ENCODE data around the gene PIK3R2. TPM values are rescaled to one million over a fixed set of nuclear protein-coding genes. Genes with fewer than 3 reads are reported as not detected.

PIK3R2 gene
- polyA plus RNA-seq, 1 donor from 2014 or later: 14.8 TPM

DNA sequence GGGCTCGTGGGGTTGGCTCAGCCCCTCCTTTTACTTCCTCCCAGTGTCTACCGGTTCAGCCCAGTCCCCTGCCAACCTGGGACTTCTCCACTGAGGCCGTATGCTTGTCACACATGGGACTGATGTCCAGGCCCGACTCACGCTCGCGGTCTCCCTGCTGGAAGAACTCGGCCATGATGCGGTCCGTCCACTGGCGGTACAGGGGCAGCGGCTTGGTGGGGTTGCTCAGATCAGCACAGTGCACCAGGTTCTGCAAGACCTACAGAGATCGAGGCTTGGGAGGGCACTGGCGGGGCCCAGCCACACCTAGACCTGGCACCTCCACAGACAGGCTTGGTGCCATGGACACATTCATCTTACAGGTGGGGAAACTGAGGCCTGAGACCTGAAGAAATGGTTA, 58.7 kb downstream of the PIK3R2 start:
- H3K79me2 ChIP-seq (replicated peaks; ENCODE audit: insufficient read depth, low read length): no peaks in the 10 kb centered on the region
- H3K9ac ChIP-seq (ENCODE audit: low read length): no peak overlapping the region
- no peak overlapping the region for H2AFZ ChIP-seq (ENCODE audit: low read depth, low read length)
- no peak overlapping the region for H3K4me3 ChIP-seq (ENCODE audit: low read length)
- TF ChIP-seq POLR2AphosphoS5 (IDR thresholded peaks at IDR 0.05) (no peak), EZH2 (IDR thresholded peaks at IDR 0.05; ENCODE audit: borderline replicate concordance, insufficient read depth, low read length, poor library complexity, severe bottlenecking) (no peak), CTCF (IDR thresholded peaks at IDR 0.05; ENCODE audit: poor library complexity, severe bottlenecking) (no peak), RAD21 (conservative IDR thresholded peaks at IDR 0.05) (no peak)
- no peaks in the 10 kb centered on the region for H3K9me3 ChIP-seq (ENCODE audit: low read length)
- no peaks in the 10 kb centered on the region for H3F3A ChIP-seq (ENCODE audit: insufficient read depth, low read length, poor library complexity, severe bottlenecking)
- H3K27ac ChIP-seq (ENCODE audit: low read length): no peak overlapping the region
- H3K9me2 ChIP-seq (ENCODE audit: insufficient read depth, low read length): no peaks in the 10 kb centered on the region
- no peaks in the 10 kb centered on the region for H3K36me3 ChIP-seq (ENCODE audit: insufficient read depth, low read length)
- H3K27me3 ChIP-seq (ENCODE audit: insufficient read depth, low read depth, low read length): no peaks in the 10 kb centered on the region
- H3K4me2 ChIP-seq (ENCODE audit: low read length): no peak overlapping the region
- no peaks in the 10 kb centered on the region for H4K20me1 ChIP-seq (ENCODE audit: insufficient read depth)

DNA sequence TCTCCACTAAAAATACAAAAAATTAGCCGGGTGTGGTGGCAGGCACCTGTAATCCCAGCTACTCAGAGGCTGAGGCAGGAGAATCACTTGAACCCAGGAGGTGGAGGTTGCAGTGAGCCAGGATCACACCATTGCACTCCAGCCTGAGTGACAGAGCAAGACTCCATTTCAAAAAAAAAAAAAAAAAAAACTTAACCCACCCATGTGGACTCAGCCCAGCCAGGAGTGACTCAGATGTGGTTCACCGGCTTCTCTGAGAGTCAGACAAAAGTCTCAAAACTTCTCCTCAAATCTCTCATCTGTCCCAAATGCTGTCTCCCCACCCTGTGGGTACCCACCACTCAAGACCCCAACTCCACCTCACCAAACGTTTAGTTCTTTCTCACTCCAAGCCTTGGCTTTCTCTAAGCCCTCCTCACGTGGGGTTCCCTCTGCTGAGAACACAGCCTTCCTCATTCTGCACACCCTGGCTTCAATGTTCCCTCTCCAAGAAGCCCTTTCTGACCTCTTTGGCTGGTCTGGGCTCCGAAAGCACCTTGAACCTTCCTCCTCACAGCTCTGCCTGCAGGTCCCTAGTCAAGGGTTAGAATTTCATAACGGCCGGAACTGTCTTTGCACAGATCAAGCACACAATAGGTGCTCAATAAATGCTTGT, 61.9 kb downstream of the PIK3R2 start:
- Histone ChIP-seq H2AFZ (ENCODE audit: low read depth, low read length) (no peak overlapping the region), H3K4me2 (ENCODE audit: low read length) (no peak overlapping the region)
- TF ChIP-seq RAD21 (conservative IDR thresholded peaks at IDR 0.05) (no peak), POLR2AphosphoS5 (IDR thresholded peaks at IDR 0.05) (no peak), EP300 (conservative IDR thresholded peaks at IDR 0.05; ENCODE audit: poor library complexity, severe bottlenecking) (no peak), REST (IDR thresholded peaks at IDR 0.05; ENCODE audit: borderline replicate concordance) (no peak), EZH2 (IDR thresholded peaks at IDR 0.05; ENCODE audit: borderline replicate concordance, insufficient read depth, low read length, poor library complexity, severe bottlenecking) (no peak), TAF1 (IDR thresholded peaks at IDR 0.05; ENCODE audit: low read depth) (no peak)

DNA sequence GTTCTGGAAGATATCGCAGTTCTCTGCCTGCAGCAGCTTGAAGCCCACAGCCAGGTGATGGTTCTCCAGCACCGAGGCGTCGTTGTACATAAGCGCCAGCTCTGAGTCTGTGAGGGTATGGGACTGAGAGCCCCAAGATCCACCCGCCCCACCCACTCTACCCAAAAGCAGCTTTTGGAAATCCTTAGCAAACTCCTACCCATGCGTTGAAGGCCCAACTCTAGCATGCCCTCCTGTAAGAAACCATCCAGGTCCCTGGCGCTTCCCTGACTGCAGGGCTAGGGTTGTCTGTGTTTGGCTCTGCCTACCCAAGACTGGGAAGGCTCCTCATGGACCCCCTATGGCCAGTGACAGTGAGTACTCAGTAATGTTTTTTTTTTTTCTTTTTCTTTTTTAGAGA, 63.8 kb downstream of the PIK3R2 start:
- Histone ChIP-seq H4K20me1 (ENCODE audit: insufficient read depth) (no peaks in the 10 kb centered on the region), H3K9me3 (ENCODE audit: low read length) (no peaks in the 10 kb centered on the region), H3K9ac (ENCODE audit: low read length) (no peak overlapping the region), H3K27me3 (ENCODE audit: insufficient read depth, low read depth, low read length) (peaks cover 5% of the 10 kb centered on the region), H3F3A (ENCODE audit: insufficient read depth, low read length, poor library complexity, severe bottlenecking) (no peaks in the 10 kb centered on the region), H3K36me3 (ENCODE audit: insufficient read depth, low read length) (no peaks in the 10 kb centered on the region), H2AFZ (ENCODE audit: low read depth, low read length) (no peak overlapping the region), H3K9me2 (ENCODE audit: insufficient read depth, low read length) (no peaks in the 10 kb centered on the region), H3K4me2 (ENCODE audit: low read length) (no peak overlapping the region), H3K79me2 (replicated peaks; ENCODE audit: insufficient read depth, low read length) (no peaks in the 10 kb centered on the region), H3K4me3 (ENCODE audit: low read length) (no peak overlapping the region), H3K27ac (ENCODE audit: low read length) (no peak overlapping the region)
- TF ChIP-seq POLR2AphosphoS5 (IDR thresholded peaks at IDR 0.05) (no peak), EZH2 (IDR thresholded peaks at IDR 0.05; ENCODE audit: borderline replicate concordance, insufficient read depth, low read length, poor library complexity, severe bottlenecking) (no peak), SMC3 (conservative IDR thresholded peaks at IDR 0.05; ENCODE audit: poor library complexity) (no peak), TAF1 (IDR thresholded peaks at IDR 0.05; ENCODE audit: low read depth) (no peak), EP300 (conservative IDR thresholded peaks at IDR 0.05; ENCODE audit: poor library complexity, severe bottlenecking) (no peak), MXI1 (conservative IDR thresholded peaks at IDR 0.05; ENCODE audit: poor library complexity, severe bottlenecking) (no peak), RAD21 (conservative IDR thresholded peaks at IDR 0.05) (no peak), REST (IDR thresholded peaks at IDR 0.05; ENCODE audit: borderline replicate concordance) (no peak), CTCF (IDR thresholded peaks at IDR 0.05; ENCODE audit: poor library complexity, severe bottlenecking) (no peak)

More for the DNA sequence above, 61.9 kb downstream of the PIK3R2 start:
- Histone ChIP-seq H3K27ac (ENCODE audit: low read length) (no peak overlapping the region), H3K9me2 (ENCODE audit: insufficient read depth, low read length) (no peaks in the 10 kb centered on the region), H3K79me2 (replicated peaks; ENCODE audit: insufficient read depth, low read length) (no peaks in the 10 kb centered on the region), H3K27me3 (ENCODE audit: insufficient read depth, low read depth, low read length) (no peaks in the 10 kb centered on the region), H4K20me1 (ENCODE audit: insufficient read depth) (no peaks in the 10 kb centered on the region), H3K4me3 (ENCODE audit: low read length) (no peak overlapping the region), H3K9ac (ENCODE audit: low read length) (no peak overlapping the region), H3K36me3 (ENCODE audit: insufficient read depth, low read length) (no peaks in the 10 kb centered on the region), H3K9me3 (ENCODE audit: low read length) (no peaks in the 10 kb centered on the region), H3F3A (ENCODE audit: insufficient read depth, low read length, poor library complexity, severe bottlenecking) (no peaks in the 10 kb centered on the region)

All from neural cell (in vitro differentiated cells).